GM21529 (cell line): Measurements from ENCODE around the gene ANG.

Experiments used
- ATAC-seq: cut with Tn5 transposase; IDR thresholded peaks from one replicate; pipeline ENCODE4 v1.9.1; 2021; ENCODE audit not compliant: unreplicated experiment

Gene ANG

DNA sequence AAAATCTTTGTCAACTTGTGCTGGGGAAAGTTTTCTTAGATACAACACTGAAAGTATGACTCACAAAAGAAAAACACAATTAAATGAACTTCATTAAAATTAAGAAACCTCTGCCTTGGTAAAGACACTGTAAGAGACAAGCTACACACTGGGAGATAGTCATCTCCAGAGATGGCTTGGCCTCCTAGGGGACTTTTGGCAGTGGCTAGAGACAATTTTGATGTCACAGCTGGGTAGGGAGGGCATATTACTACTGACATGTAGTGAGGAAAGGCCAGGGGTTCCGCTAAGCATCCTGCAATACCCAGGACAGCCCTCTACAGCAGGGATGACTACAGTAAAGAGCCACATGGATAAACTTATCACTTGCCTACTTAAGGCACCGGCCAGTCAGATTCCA is 12.9 kb upstream of the ANG start:
- no peak for ATAC-seq

DNA sequence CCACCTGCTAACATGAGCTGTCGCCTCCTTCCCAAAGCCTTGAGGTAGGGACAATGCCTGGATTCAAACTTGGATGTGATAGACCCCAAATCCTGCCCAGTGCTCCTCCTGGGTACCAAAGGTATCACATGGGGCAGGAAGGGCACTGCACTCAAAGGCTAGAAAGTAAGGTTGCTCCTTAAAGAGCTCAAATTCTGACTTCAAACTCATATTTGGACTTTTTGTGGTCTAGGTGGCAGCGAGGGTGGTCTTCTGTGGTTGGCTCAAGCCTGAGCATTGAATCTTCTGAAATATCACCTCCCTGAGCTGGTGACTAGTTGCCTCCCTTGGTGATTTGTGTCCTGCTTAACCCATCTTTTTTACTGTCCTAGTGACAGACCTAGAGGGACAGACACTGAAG is 12.5 kb upstream of the ANG start:
- ATAC-seq: no peak

DNA sequence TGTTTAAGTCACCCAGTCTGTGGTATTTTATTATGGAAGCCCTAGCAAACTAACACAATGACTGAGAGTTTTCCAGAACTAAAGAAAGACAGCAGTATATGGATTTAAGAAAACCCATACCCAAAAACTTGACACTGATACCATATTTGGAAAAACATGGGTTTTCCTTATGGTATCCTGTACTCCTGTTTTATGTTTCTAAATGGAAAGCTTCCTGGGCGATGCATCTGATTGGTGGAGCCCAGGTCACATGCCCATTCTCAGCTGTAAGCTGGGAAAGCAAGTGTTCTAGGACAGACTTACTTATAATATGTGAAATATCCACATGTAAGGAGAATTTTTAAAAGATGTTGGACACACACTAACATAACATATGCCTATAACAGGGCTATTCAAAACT is 8.7 kb upstream of the ANG start:
- no peak for ATAC-seq

DNA sequence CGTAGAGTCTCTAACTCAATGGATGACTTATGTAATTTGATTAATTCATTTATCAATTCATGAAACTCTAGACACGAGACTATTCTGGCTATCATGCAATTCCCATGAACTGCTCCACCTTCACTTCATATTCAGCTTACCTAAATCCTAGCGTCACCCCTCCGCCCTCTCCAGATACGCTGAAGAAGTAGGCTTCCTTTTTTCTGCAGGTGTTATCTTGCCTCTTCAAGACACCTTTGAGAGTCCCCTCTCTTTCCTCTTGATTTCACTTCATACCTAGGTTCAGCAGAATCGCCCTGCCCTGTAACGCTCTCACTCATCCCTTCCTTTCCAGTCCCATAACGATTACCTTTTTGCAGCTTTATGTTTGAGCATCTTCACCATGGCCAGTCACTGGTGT is 8.2 kb upstream of the ANG start:
- no peak for ATAC-seq

DNA sequence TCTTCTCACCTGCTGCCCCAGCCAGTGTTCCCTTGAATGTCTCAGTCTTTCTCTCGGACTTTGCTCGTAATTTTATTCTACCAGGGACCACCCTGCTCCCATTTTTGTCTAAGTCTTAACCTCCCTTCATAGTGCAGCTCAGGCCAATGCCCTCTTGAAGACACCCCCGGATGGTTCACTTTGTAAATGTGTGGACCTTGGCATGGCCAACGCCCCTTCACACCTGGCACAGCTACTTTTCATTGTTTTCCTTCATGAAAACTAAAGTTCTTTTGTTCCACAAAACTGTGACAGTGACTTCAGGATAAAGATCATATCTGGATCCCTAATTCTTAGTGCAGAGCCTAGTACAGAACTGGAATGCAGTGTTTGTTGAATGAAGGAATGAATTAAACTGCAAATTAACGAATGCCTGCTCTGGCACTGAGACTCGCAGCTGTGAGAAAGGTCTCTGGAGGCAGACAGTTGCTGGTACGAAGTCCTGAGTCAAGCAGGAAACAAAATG is 7.7 kb upstream of the ANG start:
- ATAC-seq: peak; percentile 30

DNA sequence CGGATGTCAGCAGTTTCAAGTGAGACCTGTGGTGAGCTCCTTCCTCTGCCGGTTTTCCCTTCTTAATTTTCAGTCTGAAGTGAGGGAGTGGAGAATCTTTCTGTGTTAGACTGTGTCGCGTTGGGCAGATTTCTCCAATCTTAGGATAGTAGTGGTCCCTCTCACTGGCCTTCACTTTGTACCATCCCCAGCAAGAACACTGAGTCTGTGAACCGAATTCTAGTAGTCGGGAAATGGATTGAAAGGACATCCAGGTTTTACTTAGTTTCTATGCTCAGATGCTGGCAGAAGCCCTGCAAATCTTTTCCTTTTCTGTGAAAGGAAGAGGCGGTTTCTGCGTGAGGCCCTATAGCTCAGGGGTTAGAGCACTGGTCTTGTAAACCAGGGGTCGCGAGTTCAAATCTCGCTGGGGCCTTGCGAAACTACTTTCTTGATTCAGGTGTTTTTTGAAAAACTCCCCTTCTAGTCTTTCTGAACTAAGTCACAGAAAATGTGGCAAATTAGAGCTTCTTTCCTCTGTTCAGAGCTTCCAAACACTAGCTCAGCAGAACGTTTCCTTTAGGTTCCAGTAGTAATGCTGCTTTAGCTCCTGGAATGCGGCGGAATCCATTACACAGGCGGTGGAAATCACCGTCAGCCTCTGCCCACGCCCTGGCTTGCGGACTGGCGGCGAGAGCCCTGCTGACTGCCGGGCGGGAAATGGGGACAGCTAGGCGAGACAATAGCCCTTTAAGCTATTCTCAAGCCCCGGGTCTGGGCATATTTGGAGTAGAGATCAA is 7.0 kb upstream of the ANG start:
- peak; percentile 22 for ATAC-seq

DNA sequence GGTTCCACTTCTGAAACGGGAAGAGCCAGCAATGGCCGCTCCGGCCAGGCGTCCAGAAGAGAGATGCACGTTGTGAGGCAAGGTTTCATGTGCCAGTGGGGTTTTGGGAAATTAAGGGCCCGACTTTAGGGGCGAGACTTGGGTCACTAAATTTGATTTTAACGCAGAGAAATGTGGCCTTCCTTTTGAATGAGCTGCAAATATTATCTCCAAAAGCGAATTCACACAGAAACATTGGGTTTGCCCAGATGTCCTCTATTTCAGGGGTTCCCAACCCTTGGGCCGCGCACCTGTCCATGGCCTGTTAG is 6.5 kb upstream of the ANG start:
- no peak for ATAC-seq

DNA sequence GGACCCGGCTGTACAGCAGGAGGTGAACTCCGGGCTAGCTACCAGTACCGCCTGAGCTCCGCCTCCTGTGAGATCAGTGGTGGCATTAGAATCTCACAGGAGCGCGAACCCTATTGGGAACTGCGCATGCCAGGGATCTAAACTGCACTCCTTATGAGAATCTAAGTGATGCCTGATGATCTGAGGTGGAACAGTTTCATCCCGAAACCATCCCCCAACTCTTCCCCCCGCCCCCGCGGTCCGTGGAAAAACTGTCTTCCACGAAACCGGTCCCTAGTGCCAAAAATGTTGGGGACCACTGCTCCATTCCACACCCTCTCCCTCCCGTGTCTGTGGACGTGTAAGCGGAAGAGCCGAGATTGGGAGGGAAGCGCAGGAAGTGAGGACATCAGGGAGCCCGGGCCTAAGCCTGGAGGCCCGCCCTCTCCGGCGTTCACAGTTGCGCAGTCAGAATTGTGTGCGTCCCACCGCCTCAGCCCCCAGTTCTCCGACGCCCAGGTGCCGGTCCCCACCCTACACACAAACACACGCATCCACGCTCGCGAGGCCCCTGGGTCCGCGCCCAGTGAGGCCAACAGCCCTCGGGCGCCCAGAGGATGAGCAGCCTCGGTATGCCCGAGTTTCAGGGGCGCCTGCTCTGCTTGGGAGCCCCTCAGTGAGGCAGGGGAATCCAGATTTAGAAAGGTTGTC is 6.0 kb upstream of the ANG start:
- ATAC-seq: peak; percentile 52

DNA sequence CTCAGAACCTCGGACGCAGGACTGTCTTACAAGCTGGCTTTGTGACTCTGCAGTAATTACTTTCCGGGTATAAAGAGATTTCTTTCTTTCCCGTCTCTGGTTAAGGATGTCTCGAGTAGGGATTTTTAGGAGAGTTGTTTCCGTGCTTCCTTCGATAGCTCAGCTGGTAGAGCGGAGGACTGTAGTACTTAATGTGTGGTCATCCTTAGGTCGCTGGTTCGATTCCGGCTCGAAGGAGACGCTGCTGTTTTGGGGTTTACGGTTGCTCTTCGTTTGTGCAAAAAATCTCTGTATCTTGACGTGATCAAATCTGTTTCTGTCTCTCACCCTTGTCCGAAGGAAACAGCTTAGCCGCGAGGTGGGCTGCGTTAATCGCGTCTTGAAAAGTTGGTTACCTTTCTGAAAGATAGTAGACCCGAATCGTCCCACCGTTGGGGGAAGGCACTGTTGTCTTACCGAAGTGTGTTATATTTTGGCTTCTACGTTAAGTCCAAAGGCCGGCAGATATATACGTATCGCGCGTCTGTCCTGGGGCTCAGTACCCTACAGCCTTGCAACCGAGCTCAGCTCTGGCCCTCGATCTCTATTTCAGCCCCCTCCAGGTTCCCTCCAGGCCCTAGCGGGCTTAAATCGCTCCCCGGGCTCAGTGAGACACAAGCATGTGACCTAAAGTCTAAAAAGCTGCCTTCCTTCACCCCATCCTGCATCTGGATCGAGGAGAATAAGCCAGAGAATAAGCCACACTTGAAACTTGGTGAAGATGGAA is 5.3 kb upstream of the ANG start:
- peak; percentile 20 for ATAC-seq

DNA sequence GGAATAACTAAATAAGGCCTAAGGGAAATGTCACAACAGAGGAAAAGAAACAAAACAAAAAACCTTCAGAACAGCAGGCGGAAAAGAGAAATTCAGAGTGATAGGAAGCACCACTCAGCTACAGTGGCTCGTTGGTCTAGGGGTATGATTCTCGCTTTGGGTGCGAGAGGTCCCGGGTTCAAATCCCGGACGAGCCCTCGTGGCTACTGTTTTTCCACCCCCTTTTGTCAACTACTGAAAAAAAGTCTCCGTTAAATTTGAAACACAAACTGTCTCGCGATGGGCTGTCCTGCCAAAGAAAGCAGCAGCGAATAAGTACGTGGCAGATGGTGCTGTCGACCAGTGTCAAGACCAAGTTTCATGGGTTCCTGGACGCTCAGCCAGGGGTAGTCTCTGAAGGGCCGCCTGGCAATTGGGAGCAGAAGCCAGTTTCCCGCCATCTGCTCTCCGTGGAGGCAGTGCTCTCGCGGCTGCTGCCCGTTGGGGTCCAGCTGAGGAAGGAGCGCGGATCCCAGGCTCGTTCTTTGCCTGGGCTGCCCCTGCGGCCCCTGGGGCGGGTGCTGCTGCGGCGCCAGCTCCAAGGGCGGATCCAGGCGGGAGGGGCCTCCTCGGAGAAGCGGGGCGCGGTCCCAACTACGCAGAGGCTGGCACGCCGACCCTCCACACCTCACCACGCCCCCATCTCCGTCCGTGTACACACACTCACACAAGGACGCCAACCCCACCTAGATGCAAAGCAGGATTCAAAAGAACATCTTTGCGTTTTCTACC is 4.5 kb upstream of the ANG start, which contains the start of gene RNASE4:
Gene RNASE4, plus strand, starts transcription at position 670 of the 771 bp plus-strand sequence. CDS start 14,812 bp downstream, outside the sequence.
- ATAC-seq: peak; percentile 25

DNA sequence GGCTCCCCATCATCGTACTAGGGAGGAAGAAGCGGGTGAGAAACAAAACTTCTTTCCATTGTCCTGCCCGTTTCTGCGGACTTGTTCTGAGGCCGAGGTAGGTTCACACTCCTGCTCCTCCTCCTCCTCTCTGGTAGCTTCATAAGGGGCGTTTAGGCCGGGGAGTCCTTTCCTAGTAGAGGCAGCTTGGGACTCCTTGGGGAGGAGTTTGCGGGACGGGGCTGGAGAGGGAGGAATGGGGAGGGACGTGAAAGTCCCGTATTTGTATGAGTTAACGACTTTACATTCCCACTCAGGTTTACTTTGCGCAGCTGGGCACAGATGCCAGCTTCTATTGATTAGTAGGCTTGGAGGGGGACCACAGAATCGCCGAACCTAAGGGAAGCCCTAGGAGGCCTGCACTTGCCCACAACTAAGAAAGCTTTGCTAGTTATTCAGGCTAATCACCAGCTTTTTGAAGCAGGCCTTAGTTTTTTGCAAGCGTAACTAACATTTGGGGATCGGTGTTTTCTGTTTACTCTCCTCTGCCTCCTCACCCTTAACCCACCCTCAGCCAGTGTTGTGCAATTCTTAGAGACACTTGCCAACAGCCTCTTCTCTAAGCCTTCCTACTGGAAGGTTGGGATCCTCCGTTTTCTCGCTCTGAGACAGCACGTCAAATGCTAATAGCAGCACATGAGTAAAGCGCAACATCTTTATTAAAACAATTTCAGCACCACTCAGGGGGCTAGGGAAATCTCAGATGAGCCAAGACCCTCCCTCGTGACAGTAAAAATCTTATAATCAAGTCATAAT is 3.7 kb upstream of the ANG start:
- no peak for ATAC-seq

DNA sequence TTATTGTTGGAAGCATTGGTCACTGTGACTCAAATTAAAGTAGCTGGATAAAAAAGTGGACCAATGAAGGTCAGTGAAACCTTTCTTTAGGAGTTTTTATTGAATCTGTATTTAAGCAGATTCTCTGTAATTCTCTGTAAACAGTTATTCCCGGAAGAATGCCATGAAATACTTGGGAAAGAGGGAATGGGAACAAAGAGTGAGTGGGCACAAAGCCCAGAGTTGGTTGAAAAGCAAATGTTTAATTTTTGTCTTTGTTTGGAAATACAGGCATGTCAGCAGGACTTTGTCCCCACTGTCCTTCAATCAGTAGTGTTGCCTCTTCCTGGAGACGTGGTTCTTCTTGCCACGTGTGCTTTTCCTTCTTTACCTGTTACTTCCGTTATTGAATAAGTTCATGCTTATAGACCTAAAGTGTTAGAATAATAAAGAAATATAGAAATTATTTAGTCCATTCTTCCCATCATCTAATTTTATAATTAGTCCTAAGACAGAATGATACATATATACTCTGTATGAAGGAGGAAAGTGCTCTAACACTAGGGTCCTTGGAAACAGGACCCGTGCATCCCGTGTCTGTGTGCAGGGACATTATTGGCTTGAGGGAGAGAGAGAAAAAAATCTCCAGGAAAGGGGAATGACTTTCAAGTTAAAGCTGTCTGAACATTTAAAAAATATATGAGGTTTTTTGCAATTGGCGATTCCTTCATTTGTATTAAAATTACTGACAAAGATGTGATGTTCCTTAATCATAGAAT is 2.0 kb upstream of the ANG start:
- ATAC-seq: no peak

DNA sequence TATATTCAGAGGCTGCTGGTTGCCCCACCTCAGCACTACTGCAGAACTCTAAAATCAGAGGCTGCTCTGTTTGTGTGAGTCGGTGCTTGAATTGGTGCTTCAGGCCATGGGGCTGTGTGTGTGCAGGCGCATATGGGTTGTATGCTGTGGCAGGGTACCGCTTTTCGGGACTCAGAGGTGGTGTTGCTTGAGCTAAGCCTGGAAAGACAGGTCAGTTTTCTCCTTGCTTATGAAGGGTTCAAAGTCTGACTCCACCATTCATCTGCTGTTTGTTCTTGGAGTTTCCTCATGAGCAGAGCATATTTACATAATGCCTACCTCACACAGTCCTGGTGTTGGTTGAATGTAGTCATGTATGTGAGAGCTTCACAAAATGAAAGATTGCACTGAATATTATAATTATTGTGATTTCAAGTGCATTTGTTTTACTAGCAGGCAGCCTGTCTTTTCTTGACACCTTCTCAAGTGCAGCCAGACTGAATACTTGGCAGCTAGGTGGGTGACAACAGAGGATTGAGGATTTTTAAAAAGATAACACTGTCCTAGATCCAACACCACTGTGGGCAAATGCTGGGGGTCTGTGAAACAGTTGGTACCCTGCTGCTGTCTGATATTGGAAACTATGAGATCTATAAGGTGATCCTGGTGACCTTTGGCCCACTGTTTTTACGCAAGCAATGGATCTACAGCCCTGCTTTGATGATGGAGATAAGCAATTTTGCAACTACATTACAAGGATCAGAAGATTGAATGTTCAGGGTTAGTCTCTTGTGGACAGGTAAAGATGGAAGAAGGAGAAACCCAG is 1.0 kb upstream of the ANG start:
- ATAC-seq: no peak

DNA sequence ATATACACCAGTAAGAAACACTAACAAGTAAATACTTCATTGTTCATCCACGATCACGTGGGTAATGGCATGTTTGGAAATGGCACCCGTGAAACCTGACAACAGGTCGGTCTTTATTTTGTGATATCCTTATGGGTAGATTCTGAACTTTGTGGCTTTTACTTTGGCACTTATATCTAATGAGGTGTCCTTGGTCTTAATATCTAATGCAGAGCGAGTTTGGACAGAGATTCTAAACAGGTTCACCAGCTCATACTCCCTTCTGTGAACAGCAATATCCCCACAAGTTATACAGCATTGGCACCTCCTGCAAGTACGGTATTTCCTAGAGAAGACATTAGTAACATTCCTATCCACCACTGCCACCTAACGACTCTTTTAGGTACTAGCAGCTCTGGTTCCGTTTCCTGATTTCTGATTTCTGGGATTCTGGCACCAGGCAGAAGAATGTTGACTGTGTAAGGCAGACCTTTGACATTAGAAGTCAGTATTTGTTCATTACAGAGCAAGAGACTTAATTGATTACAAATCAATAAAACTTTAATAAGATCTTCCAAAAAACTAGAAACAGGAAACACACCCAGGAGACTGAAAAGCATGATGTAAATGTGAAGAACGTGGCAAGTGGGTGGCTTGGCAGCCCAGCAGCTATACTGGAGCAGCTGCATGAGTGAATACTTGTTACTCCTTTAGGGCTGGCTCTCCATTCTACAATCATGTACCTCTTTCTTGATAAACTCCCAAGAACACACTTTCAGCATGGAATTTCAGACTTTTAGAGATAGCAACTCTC is 2.5 kb downstream of the ANG start:
- ATAC-seq: peak; percentile 82

DNA sequence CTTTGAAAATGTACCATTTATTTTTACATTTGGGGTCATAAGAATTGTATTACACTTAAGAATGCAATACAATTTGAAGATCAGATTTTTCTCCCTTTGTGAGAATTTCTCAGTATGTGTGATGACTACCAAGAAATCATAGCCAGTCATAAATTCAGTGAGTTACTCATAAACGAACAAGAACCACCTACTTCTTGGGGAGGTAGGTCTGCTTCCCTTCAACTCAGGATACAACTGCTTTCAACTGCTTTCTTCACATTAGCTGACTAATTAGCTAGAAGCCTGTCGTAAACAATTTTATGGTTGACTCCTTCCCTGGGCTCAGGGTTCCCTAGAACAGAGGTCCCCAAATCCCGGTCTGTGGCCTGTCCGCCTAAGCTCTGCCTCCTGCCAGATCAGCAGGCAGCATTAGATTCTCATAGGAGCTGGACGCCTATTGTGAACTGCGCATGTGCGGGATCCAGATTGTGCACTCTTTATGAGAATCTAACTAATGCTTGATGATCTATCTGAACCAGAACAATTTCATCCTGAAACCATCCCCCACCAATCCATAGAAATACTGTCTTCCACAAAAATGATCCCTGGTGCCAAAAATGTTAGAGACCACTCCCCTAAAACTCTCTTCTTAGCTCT is 3.7 kb downstream of the ANG start:
- no peak for ATAC-seq

DNA sequence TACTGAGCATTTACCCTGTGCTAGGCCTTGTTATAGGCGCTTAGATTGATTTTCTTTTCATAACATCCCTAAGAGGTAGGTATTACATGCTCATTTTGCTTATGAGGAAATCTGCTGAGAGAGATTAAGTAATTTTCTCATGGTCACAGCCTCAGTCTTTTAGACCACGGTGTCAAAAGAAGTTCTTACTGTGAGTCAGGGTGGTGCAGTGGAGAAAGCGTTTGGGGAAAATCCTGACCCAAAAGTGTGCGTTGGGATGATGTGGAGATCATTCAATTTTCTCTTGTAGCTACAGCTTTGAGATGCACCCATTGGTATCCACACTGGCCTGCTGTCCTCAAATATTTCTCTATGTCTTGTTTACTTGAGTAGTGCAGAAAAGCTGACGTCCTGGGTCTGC is 8.2 kb downstream of the ANG start:
- ATAC-seq: no peak

DNA sequence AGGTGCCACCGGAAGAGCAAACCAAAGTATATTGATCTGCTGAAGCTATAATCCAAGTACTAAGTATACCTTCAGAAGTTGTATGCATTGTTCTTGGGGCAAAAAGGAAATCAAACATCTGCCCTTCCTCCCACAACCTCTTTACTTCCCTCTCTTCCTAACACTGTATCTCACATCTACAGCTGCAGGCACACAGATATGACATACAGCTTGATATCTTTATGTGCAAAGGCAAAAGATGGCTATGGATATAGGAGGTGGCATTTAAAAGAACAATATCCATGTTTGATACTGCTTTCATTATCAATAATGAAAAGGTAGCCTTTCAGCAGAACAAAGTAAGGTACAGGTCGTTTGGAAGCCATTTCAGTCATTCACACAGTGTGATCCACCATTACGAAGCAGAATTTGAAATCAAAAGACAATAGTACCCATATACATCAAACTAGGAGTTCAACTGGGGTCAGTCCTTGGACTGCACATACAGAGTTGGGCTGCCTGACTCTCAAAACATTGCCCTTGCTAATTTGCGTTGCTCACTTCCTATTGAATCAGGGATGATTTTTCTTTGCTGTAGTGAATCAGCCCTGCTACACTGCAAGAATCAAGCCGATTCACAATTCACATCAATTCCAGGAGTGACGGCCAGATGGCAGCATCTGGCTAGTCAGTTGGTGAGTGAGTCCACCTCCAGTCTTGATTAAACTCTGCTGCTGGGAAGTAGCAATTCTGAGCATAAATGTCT is 8.9 kb downstream of the ANG start:
- ATAC-seq: no peak
